HG03571 (cell line): ENCODE measurements around the gene PCDHA1.

Experiments used
- ATAC-seq: cut with Tn5 transposase; IDR thresholded peaks from one replicate; pipeline ENCODE4 v1.9.1; 2021; ENCODE audit not compliant: unreplicated experiment

Gene PCDHA1

GRCh38 chr5:140916325-140916724, 130.4 kb downstream of the PCDHA1 start:
- no peak for ATAC-seq

- ATAC-seq: no peak
Measured at GRCh38 chr5:140923601-140924000, 137.7 kb downstream of the PCDHA1 start.

- no peak for ATAC-seq
Measured at GRCh38 chr5:140925806-140926442, 140.0 kb downstream of the PCDHA1 start, which contains the start of gene PCDHAC1. TSS of gene PCDHAC1 (plus strand) at chr5:140926299. CDS start at chr5:140926893, 594 bp downstream.

GRCh38 chr5:140926443-140927227, 140.7 kb downstream of the PCDHA1 start:
- ATAC-seq: no peak

- no peak for ATAC-seq
Measured at GRCh38 chr5:140927228-140927573, 141.3 kb downstream of the PCDHA1 start.

GRCh38 chr5:140934964-140935606, 149.1 kb downstream of the PCDHA1 start:
- no peak for ATAC-seq

- no peak for ATAC-seq
Measured at GRCh38 chr5:140946578-140946977, 160.6 kb downstream of the PCDHA1 start.

- no peak for ATAC-seq
Measured at GRCh38 chr5:140951636-140952035, 165.7 kb downstream of the PCDHA1 start.

- no peak for ATAC-seq
Measured at GRCh38 chr5:140953234-140953633, 167.3 kb downstream of the PCDHA1 start.

GRCh38 chr5:140962190-140962589, 176.2 kb downstream of the PCDHA1 start:
- no peak for ATAC-seq

GRCh38 chr5:140964356-140964755, 178.4 kb downstream of the PCDHA1 start:
- no peak for ATAC-seq

- no peak for ATAC-seq
Measured at GRCh38 chr5:140965905-140966292, 180.0 kb downstream of the PCDHA1 start.

GRCh38 chr5:140966293-140967225, 180.6 kb downstream of the PCDHA1 start, which contains the start of gene PCDHAC2:
TSS of gene PCDHAC2 (plus strand) at chr5:140966476. CDS start at chr5:140966767, 291 bp downstream.
- ATAC-seq: no peak

- no peak for ATAC-seq
Measured at GRCh38 chr5:140967226-140967893, 181.4 kb downstream of the PCDHA1 start.

- ATAC-seq: no peak
Measured at GRCh38 chr5:140969880-140970279, 183.9 kb downstream of the PCDHA1 start.

- no peak for ATAC-seq
Measured at GRCh38 chr5:140973550-140973949, 187.6 kb downstream of the PCDHA1 start.

- ATAC-seq: no peak
Measured at GRCh38 chr5:140977003-140977402, 191.1 kb downstream of the PCDHA1 start.

- ATAC-seq: no peak
Measured at GRCh38 chr5:140978260-140978659, 192.3 kb downstream of the PCDHA1 start.

- no peak for ATAC-seq
Measured at GRCh38 chr5:140978983-140979382, 193.0 kb downstream of the PCDHA1 start.

GRCh38 chr5:140982083-140982716, 196.3 kb downstream of the PCDHA1 start:
- no peak for ATAC-seq
